Kidney (tissue), 14 donors: ENCODE measurements around the gene FHL2. TPM values are rescaled to one million over a fixed set of nuclear protein-coding genes. Genes with fewer than 3 reads are reported as not detected.

ENCODE experiments used
- DNase-seq, 5 donors: peaks; one replicate each; pipeline ENCODE4 v3.0.0-alpha.2; 2013 to 2020
- FAIRE-seq: peaks from 2 replicates; lab custom pipeline; 2012; peaks lifted over from hg19 to GRCh38; lab: Jason Lieb, UNC
- H3K27ac ChIP-seq, 2 donors: one replicate each; pipeline ENCODE4 v1.7.0; 2013; ENCODE audit warnings: low read depth in 2 of 2, low read length in 2 of 2, inconsistent platforms in 1 of 2
- H3K27me3 ChIP-seq: one replicate; pipeline ENCODE4 v1.7.1; 2013; ENCODE audit warnings: low read length, inconsistent platforms; ENCODE audit not compliant: control insufficient read depth, insufficient read depth
- H3K36me3 ChIP-seq, 3 donors: one replicate each; pipeline versions ENCODE4 v1.7.0 to v1.7.1; 2013; ENCODE audit warnings: low read length in 3 of 3, control low read depth in 1 of 3, inconsistent platforms in 1 of 3; ENCODE audit not compliant: insufficient read depth in 3 of 3, control insufficient read depth in 2 of 3
- H3K4me1 ChIP-seq, 3 donors: one replicate each; pipeline versions ENCODE4 v1.7.0 to v1.7.1; 2013; ENCODE audit warnings: low read length in 3 of 3, inconsistent platforms in 1 of 3, low read depth in 1 of 3; ENCODE audit not compliant: control insufficient read depth in 2 of 3, insufficient read depth in 2 of 3
- H3K4me3 ChIP-seq, 3 donors: one replicate each; pipeline versions ENCODE4 v1.7.0 to v1.8.1; 2013; ENCODE audit warnings: low read length in 3 of 3, control low read depth in 1 of 3, inconsistent platforms in 1 of 3
- H3K9ac ChIP-seq, 3 donors: one replicate each; pipeline versions ENCODE4 v1.7.0 to v1.7.1; 2013; ENCODE audit warnings: low read length in 3 of 3, control low read depth in 1 of 3, inconsistent platforms in 1 of 3
- H3K9me3 ChIP-seq, 3 donors: one replicate each; pipeline versions ENCODE4 v1.7.0 to v1.7.1; 2013; ENCODE audit warnings: low read length in 3 of 3, control low read depth in 1 of 3, inconsistent platforms in 1 of 3; ENCODE audit not compliant: control insufficient read depth in 2 of 3, insufficient read depth in 1 of 3
- CTCF ChIP-seq: IDR thresholded peaks from 3 replicates; pipeline ENCODE4 v1.5.1; 2012; ENCODE audit warnings: mild to moderate bottlenecking, moderate library complexity, borderline replicate concordance; ENCODE audit not compliant: insufficient read depth; ENCODE audit errors: extremely low read depth
- intact Hi-C: fragments of 100-400 bp; cut with DNase I; formaldehyde crosslinking; loops from one replicate; pipeline ENCODE4 v1.11.1; 2022
- polyA plus RNA-seq: library from polyadenylated mRNA; stranded (reverse); fragments of 350-450 nt; fragmentation: Illumina TruSeq; extraction: RNeasy Lipid Tissue Mini Kit (QIAGEN cat#74804); gene quantifications from one replicate; pipeline ENCODE4 v1.2.3, GENCODE V29; 2014; ENCODE audit warnings: low read depth, low replicate concordance; ENCODE audit not compliant: insufficient read depth
- total RNA-seq: library from RNA; stranded (reverse); fragmentation: NEBNext Ultra II Directional; extraction: Animal tissue kit (Norgen Biotek cat#: 25700); gene quantifications from one replicate; pipeline ENCODE4 v1.2.1, GENCODE V29; 2021
- donor health status: control.
- donor health status: control.
- donor health status: control.
- donor health status: control.
- donor health status: control.
- donor health status: DM: yes; HTN: yes; CAD: no.
- donor health status: Normal renal cell carcinoma (clear cell type).

Gene FHL2
- total and polyA plus RNA-seq, 2 donors from 2014 or later = 23.4 to 75.9 TPM

DNA sequence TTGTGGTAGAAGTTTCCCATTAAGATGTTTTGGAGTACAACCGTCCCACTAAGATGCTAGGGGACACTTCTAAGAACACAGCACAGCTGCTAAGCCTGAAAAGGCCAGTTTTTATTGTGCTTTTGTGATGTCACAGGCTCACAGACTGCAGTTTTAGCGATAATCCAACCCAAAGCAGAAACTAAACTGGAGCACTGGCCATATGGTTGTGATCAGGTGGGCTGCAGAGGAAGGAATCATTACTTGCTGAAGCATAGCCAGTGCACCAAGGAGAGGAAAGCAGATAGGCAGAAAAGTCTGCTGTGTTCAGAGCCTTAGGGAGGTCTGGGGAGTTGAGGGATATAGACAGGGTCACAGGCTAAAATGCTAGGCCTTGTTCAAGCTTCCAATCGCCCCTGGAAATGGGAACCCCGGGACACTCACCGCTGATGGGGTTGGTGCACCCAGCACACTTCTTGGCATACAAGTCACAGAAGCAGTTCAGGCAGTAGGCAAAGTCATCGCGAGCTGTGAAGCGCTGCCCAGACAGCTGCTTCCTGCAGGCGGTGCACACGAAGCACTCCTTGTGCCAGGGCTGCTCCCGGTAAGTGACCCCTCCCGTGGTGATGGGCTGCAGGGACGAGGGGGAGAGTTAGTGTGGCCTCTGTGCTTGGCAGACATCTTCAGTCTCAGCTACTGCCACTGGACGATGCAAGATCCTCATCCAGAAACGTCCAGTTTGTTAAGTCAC, 35.8 kb downstream of the FHL2 start:
- DNase-seq = no peak
- Histone ChIP-seq H3K9me3 (no peaks in the 10 kb centered on the region), H3K27me3 (no peaks in the 10 kb centered on the region), H3K27ac (no peak overlapping the region), H3K36me3 (peaks cover 3 to 16% (median 9%) of the 10 kb centered on the region in 3 donors), H3K9ac (no peak overlapping the region), H3K4me3 (no peak overlapping the region), H3K4me1 (no peaks in the 10 kb centered on the region)
- FAIRE-seq = no peak
- intact Hi-C loops = no loop called here
- TF ChIP-seq CTCF = no peak

DNA sequence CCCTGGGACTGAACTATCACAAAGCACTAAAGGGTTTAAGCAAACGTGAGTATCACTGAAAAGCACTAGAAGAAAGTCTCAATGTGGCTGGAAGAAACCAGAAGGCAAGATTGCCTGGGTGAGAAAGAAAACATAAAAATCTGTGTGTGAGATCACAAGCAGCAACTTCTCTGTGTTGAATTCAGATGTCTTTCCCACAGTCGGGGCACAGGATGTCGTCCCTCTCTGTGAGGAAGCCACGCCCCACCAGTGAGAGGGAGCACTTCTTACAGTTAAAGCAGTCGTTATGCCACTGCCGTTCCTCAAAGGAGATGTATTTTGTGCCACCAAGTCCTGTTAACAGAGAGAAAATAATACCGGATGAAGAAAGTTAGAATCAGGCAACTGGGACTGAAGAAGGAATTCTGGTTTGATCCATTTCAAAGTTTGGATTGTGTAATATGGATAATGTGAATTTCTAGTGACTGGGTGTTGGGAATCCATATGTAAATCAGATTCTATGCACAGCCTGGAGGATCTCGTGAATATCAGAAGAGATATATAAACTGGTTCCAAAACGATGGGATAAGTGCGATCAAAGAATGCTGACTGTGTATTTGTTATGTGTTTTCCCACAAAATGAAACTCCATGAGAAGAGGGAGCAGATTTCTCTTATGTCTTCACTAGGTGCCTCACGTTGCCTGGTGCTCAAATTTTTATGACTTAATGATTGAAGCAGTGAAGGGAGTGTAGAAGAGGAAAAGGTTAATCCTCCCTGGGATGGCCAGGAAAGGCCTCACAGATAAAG, 37.6 kb downstream of the FHL2 start:
- no peaks in the 10 kb centered on the region for H3K27me3 ChIP-seq
- FAIRE-seq (no peak), DNase-seq (no peak)
- no peak overlapping the region for H3K4me3 ChIP-seq
- H3K9ac ChIP-seq = no peak overlapping the region
- no peak for TF ChIP-seq CTCF
- peaks cover 3 to 18% (median 9%) of the 10 kb centered on the region in 3 donors for H3K36me3 ChIP-seq
- H3K9me3 ChIP-seq = no peaks in the 10 kb centered on the region
- intact Hi-C loops = no loop called here
- H3K4me1 ChIP-seq = no peaks in the 10 kb centered on the region
- no peak overlapping the region for H3K27ac ChIP-seq

DNA sequence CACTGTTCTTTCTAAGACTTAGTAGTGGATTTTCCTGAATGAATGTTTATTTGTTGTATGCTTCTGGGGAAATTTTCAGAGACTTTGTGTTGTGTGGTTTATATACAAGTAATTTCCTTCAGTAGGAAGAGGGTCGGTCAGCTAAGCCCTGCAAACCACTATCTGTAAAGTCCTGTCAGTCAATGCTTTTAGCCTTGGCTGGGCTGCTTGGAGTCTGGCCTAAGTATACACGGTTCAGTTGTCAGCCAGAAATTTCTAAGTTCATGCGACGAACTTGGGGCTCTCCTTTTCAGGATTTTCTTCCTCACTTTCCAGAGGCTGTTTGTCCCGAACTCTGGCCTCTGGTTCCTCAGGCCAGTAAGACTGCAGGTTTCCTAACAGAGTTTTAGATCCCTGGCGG, 40.3 kb downstream of the FHL2 start:
- intact Hi-C loops = no loop called here
- no peak for TF ChIP-seq CTCF
- Histone ChIP-seq H3K4me3 (no peak overlapping the region), H3K27me3 (no peaks in the 10 kb centered on the region), H3K4me1 (no peaks in the 10 kb centered on the region), H3K36me3 (peaks cover 5 to 21% (median 8%) of the 10 kb centered on the region in 3 donors), H3K27ac (no peak overlapping the region), H3K9me3 (no peaks in the 10 kb centered on the region), H3K9ac (no peak overlapping the region)
- DNase-seq (no peak), FAIRE-seq (no peak)
